ENCODE results near the gene NCK2. TPM values are rescaled to one million over a fixed set of nuclear protein-coding genes. Genes with fewer than 3 reads are reported as not detected.
A peak's percentile ranks its signal among the peaks of the same experiment; 100 is the strongest.

Gene NCK2
- total RNA-seq, 1 experiment from 2014 or later, result 75.4 TPM

DNA sequence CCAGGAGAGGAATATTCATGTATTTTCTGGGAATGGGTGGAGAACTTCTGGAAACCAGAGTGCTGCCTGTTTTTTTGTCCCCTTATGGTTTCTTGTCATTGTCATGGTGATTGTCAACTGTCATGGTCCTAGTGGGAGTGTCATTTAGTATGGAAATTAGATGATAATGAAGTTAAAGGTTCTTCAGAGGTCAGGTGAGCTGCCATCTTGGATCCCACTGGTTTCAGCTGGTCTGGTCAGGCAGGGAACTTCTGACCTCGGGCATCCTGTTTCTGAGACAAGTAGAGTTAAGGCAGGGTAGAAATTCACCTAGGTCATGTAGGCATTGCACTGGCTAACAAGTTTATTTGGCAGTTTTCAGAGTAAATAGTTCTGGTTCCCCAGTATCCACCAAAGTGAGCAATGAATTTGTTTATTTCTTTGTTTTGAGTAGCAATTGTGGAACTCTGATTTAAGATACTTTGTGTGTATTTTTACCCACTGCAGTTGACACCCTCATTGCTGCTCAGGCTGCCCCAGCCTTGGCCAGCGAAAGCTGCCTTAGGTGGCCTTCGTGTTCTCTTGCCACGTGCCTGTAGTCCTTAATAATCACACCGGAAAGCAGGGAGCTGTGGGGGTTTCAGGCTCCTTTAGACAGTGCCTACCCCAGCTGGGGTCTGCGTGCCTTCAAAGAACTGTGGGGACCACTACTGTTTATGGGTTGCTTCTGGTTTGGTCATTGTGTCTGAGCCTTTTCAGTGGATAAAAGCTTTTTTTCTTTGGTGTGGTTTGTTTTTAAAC is 48.7 kb downstream of the NCK2 start (continued):
- TF ChIP-seq NR1H2 (CRISPR knock-in tag; IDR thresholded peaks at IDR 0.05) (no peak), ZNF219 (CRISPR knock-in tag; IDR thresholded peaks at IDR 0.05; ENCODE audit: borderline replicate concordance) (no peak), ETV6 (CRISPR knock-in tag; IDR thresholded peaks at IDR 0.05) (no peak), ZMAT4 (CRISPR knock-in tag; IDR thresholded peaks at IDR 0.05) (no peak), RORB (CRISPR knock-in tag; IDR thresholded peaks at IDR 0.05) (no peak), ARID4B (CRISPR knock-in tag; IDR thresholded peaks at IDR 0.05; ENCODE audit: borderline replicate concordance) (no peak)

- TF ChIP-seq NFATC4 (CRISPR knock-in tag; IDR thresholded peaks at IDR 0.05), result no peak
- H3K27ac Mint-ChIP-seq, result peak overlapping the region; percentile 67
- H3K4me1 Mint-ChIP-seq, result peaks cover 72% of the 10 kb centered on the region
- ChIA-PET POLR2A (no interaction called here), CTCF (no interaction called here)
- no peak for ATAC-seq
- H3K4me3 Mint-ChIP-seq, result peak overlapping the region; percentile 41; the same call in 1 of the 2 replicates
- no peaks in the 10 kb centered on the region for H3K27me3 Mint-ChIP-seq (ENCODE audit: low read depth)
- DNase-seq (ENCODE audit: low spot score), result no peak
- H3K36me3 Mint-ChIP-seq, result no peaks in the 10 kb centered on the region
- H3K9me3 Mint-ChIP-seq, result peaks cover 5% of the 10 kb centered on the region; the same call in 1 of the 2 replicates
Measured at GRCh38 chr2:105794926-105795574, 50.3 kb downstream of the NCK2 start.

DNA sequence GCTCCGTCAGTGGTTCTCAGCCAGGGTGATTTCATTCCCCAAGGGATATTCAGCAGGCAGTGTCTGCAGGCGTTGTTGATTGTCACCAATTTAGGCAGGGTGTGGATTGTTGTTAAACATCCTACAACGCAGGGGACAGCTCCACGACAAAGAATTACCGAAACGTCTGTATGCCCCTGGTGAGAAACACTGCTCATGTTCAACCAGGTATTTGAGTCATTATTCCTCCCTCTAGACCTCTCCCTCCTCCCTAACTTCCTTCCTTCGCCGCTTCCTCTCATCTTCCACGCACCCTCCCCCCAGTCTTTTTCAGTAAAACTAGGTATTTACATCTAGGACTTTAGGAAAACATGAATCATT is 50.8 kb downstream of the NCK2 start:
- Mint-ChIP-seq H3K4me1 (peaks cover 71% of the 10 kb centered on the region), H3K36me3 (no peaks in the 10 kb centered on the region), H3K27ac (peak overlapping the region; percentile 67), H3K4me3 (peak overlapping the region; percentile 41), H3K9me3 (peaks cover 5% of the 10 kb centered on the region; the same call in 1 of the 2 replicates), H3K27me3 (ENCODE audit: low read depth) (no peaks in the 10 kb centered on the region)
- ChIA-PET POLR2A (no interaction called here), CTCF (no interaction called here)
- TF ChIP-seq ZNF232 (CRISPR knock-in tag; IDR thresholded peaks at IDR 0.05), result no peak
- TF ChIP-seq ZNF263 (CRISPR knock-in tag; IDR thresholded peaks at IDR 0.05; ENCODE audit: low read depth), result peak; percentile 68
- TF ChIP-seq USF2 (CRISPR knock-in tag; IDR thresholded peaks at IDR 0.05), result no peak
- TF ChIP-seq ZNF138 (CRISPR knock-in tag; conservative IDR thresholded peaks at IDR 0.05), result no peak
- no peak for TF ChIP-seq SMAD3 (CRISPR knock-in tag; IDR thresholded peaks at IDR 0.05; ENCODE audit: borderline replicate concordance)
- TF ChIP-seq, protein P1, sequence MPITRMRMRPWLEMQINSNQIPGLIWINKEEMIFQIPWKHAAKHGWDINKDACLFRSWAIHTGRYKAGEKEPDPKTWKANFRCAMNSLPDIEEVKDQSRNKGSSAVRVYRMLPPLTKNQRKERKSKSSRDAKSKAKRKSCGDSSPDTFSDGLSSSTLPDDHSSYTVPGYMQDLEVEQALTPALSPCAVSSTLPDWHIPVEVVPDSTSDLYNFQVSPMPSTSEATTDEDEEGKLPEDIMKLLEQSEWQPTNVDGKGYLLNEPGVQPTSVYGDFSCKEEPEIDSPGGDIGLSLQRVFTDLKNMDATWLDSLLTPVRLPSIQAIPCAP (CRISPR knock-in tag; IDR thresholded peaks at IDR 0.05), result no peak
- peak; percentile 54 for ATAC-seq
- no peak for DNase-seq (ENCODE audit: low spot score)

Data from WTC11 (cell line).